Measurements from ENCODE around the gene OMA1. TPM values are rescaled to one million over a fixed set of nuclear protein-coding genes. Genes with fewer than 3 reads are reported as not detected.
A peak's percentile ranks its signal among the peaks of the same experiment; 100 is the strongest.

OMA1 gene
- total and polyA plus RNA-seq, 2 experiments from 2014 or later = 11.7 to 13.2 TPM

DNA sequence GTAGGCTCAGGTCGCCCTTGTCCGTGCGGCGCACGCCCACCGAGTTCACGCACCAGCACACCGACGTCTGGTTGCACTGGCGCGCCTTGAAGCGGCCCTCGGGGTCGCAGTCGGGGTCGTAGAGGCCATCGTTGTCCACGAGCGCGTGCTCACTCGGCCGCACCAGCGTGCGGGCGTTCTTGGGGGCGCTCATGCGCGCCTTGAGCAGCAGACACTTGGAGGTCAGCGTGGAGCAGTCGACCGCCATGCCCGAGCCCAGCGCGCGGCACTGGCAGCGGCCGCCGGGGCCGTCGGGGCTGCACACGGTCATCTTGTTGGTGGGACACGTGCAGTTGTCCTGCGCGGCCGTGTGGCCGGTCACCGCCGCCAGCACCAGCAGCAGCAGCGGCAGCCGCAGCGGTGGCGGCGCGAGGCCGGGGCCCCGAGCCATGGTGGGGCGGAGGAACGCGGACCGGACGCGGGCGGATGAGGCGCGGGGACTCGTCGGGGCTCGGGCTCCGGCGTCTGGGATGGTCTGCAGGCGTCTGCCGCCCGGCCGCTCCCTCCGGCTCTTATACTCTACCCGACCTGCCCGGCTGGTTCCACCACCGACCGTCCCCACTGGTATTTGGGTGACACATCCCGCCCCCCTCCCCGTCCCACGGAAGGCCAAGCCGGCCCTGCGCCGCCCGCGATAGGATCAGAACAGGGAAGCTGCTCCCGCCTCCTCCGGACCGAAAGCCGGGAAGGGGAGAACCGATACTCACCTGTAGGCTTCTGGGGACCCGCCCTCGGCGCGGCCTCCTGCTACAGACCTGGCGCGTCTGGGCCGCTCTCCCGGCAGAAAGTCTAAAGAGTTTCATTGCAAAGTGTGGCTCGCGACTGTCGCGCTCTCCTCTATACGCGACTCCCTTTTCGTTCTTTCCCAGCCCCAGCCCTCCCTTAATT lies 30.5 kb upstream of the OMA1 start, which contains the start of gene TACSTD2:
Gene TACSTD2 (minus strand): TSS at position 526 of the 927 bp plus-strand sequence. CDS start 96 bp downstream, at position 430.
- Histone ChIP-seq H3K27me3 (peaks cover 99% of the 10 kb centered on the region), H3K9me3 (ENCODE audit: low read depth) (no peaks in the 10 kb centered on the region), H3K4me1 (ENCODE audit: low read depth) (no peaks in the 10 kb centered on the region), H3K4me3 (no peak within 1 kb of the TSS), H3K27ac (no peak within 1 kb of the TSS), H3K36me3 (no peaks in the 10 kb centered on the region)
- TF ChIP-seq, protein P1, sequence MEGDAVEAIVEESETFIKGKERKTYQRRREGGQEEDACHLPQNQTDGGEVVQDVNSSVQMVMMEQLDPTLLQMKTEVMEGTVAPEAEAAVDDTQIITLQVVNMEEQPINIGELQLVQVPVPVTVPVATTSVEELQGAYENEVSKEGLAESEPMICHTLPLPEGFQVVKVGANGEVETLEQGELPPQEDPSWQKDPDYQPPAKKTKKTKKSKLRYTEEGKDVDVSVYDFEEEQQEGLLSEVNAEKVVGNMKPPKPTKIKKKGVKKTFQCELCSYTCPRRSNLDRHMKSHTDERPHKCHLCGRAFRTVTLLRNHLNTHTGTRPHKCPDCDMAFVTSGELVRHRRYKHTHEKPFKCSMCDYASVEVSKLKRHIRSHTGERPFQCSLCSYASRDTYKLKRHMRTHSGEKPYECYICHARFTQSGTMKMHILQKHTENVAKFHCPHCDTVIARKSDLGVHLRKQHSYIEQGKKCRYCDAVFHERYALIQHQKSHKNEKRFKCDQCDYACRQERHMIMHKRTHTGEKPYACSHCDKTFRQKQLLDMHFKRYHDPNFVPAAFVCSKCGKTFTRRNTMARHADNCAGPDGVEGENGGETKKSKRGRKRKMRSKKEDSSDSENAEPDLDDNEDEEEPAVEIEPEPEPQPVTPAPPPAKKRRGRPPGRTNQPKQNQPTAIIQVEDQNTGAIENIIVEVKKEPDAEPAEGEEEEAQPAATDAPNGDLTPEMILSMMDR (IDR thresholded peaks at IDR 0.05; ENCODE audit: low read depth, low read length) = peak; percentile 8
- peak in 1 of 2 donors; percentile 32 for DNase-seq (ENCODE audit: low read depth in 1 of 2, low spot score in 1 of 2)

- no peaks in the 10 kb centered on the region for H3K9me3 ChIP-seq (ENCODE audit: low read depth)
- H3K4me3 ChIP-seq = no peak overlapping the region
- H3K4me1 ChIP-seq (ENCODE audit: low read depth) = no peaks in the 10 kb centered on the region
- H3K27ac ChIP-seq = no peak overlapping the region
- TF ChIP-seq, protein P1 (IDR thresholded peaks at IDR 0.05; ENCODE audit: low read depth, low read length) = no peak
- H3K36me3 ChIP-seq = no peaks in the 10 kb centered on the region
- no peak for DNase-seq (ENCODE audit: low read depth in 1 of 2, low spot score in 1 of 2)
- peaks cover 95% of the 10 kb centered on the region for H3K27me3 ChIP-seq
Observed at GRCh38 chr1:58576325-58576726, 29.8 kb upstream of the OMA1 start.

- Histone ChIP-seq H3K36me3 (no peaks in the 10 kb centered on the region), H3K4me3 (no peak overlapping the region), H3K27ac (no peak overlapping the region), H3K27me3 (peaks cover 95% of the 10 kb centered on the region), H3K4me1 (ENCODE audit: low read depth) (no peaks in the 10 kb centered on the region), H3K9me3 (ENCODE audit: low read depth) (no peaks in the 10 kb centered on the region)
- TF ChIP-seq, protein P1 (IDR thresholded peaks at IDR 0.05; ENCODE audit: low read depth, low read length) = no peak
- no peak for DNase-seq (ENCODE audit: low read depth in 1 of 2, low spot score in 1 of 2)
Observed at GRCh38 chr1:58575551-58576324, 29.2 kb upstream of the OMA1 start.

DNA sequence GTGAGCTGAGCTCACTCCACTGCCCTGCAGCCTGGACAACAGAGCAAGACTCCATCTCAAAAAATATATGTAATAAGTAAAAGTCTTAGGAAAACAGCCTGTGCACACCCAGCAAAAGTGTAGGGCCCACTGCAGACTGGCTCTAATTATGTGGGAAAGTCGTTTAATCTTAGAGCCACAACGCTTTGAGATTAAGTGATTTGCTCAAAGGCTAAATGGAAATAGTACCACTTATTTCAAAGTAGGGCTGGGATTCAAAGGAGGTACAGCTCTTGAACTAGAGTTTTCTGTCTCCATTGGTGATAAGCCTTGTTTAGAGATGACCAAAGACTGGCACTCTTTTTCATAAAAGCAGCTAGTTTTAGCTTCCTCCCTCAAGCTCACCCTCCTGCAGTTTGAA lies 28.3 kb upstream of the OMA1 start:
- Histone ChIP-seq H3K27ac (no peak overlapping the region), H3K9me3 (ENCODE audit: low read depth) (no peaks in the 10 kb centered on the region), H3K4me3 (no peak overlapping the region), H3K27me3 (peaks cover 94% of the 10 kb centered on the region), H3K36me3 (no peaks in the 10 kb centered on the region), H3K4me1 (ENCODE audit: low read depth) (no peaks in the 10 kb centered on the region)
- TF ChIP-seq, protein P1 (IDR thresholded peaks at IDR 0.05; ENCODE audit: low read depth, low read length) = no peak
- no peak for DNase-seq (ENCODE audit: low read depth in 1 of 2, low spot score in 1 of 2)

DNA sequence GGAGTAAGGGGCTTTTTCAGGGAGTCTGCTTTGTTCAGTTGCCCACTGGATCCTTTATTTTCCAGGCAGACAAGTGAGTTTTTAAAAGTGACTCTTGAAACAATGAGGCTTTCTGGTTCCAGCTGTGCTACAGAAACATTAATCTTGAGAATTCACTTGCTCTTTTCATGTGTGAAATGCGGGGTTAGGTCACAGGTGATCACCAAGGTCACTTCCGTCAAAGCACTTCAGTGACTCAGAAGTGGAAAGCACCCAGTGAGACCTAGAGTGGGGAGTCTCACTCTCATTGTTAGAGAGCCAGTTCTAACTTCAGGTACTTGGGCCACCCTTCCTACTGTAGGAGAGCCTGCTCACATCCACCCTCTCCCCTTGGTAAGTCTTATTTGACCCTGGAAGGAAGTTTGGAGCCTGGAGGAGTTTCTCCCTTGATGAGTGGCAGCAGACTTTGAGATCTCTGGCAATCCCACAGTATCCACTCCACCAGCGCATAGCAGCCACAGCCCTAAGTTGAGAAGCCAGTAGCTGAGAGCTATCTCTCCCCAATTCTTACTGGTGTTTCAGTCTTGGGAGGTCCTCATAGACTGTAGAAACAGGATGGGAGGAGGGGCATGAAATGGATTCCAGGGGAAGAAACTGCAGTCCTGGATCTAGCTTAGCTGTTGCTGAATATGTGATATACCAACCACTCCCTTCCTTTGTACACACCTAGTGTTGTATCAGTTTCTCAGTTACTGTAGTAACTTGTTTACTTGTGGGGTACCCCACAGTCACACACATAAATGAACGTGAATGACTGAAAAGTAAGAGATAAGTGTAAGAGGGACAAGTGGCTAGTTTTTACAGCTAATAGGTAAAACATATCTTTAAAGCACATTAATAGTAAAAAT lies 27.4 kb upstream of the OMA1 start:
- no peak overlapping the region for H3K4me3 ChIP-seq
- H3K27me3 ChIP-seq = peaks cover 94% of the 10 kb centered on the region
- no peak overlapping the region for H3K27ac ChIP-seq
- TF ChIP-seq, protein P1 (IDR thresholded peaks at IDR 0.05; ENCODE audit: low read depth, low read length) = no peak
- no peaks in the 10 kb centered on the region for H3K9me3 ChIP-seq (ENCODE audit: low read depth)
- no peaks in the 10 kb centered on the region for H3K36me3 ChIP-seq
- DNase-seq (ENCODE audit: low read depth in 1 of 2, low spot score in 1 of 2) = no peak
- no peaks in the 10 kb centered on the region for H3K4me1 ChIP-seq (ENCODE audit: low read depth)

All from cardiac muscle cell (in vitro differentiated cells and primary cell).